ENCODE measurements around the gene ZSCAN30.

DNA sequence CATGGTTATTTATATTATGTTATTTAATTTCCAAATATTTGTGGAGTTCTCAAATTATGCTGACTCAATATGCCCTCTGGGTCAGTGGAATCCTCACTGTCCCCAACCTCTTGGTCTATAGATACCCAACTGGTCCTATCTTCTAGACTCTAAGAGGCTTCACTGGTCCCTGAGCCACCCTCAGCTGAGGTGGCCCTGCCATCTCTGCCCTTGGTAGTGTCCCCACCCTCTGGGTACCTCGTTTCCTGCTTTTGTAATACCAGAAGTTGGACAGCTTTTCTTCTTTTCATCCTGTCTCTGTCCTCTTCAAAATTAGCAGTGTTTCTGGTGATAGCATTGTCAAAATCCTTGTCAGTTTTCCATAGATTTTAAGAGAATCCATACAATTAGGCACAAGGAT, 11.9 kb downstream of the ZSCAN30 start:
- TF ChIP-seq POLR2A (IDR thresholded peaks at IDR 0.05; ENCODE audit: low read length) (no peak), GATA1 (IDR thresholded peaks at IDR 0.05; ENCODE audit: low read depth, low read length) (no peak)

Data from erythroblast (primary cell).